H1 (cell line): ENCODE measurements around the gene DDX59. TPM values are rescaled to one million over a fixed set of nuclear protein-coding genes. Genes with fewer than 3 reads are reported as not detected.

ENCODE experiments used
- CTCF ChIA-PET: fragments of 300-600 bp; sonication (Branson Sonifier 250); formaldehyde crosslinking; loops from one replicate; lab custom pipeline; 2021; ENCODE audit not compliant: partially characterized antibody; lab: Charles Lee
- POLR2A ChIA-PET: fragments of 300-600 bp; sonication (Branson Sonifier 250); formaldehyde crosslinking; loops from one replicate; lab custom pipeline; 2021; ENCODE audit warnings: inconsistent platforms; ENCODE audit not compliant: partially characterized antibody; lab: Charles Lee
- DNase-seq, 2 experiments: peaks; one replicate each; pipeline versions ENCODE4 v3.0.0 to v3.0.0-alpha.2; 2010 to 2022; ENCODE audit warnings: low spot score in 2 of 2, low read depth in 1 of 2, mixed read lengths in 1 of 2
- FAIRE-seq: peaks from 2 replicates; lab custom pipeline; 2011; peaks lifted over from hg19 to GRCh38; lab: Jason Lieb, UNC
- H2AFZ ChIP-seq: 2 replicates; pipeline ENCODE4 v1.8.1; 2012; ENCODE audit warnings: low read length, inconsistent platforms
- H2AK5ac ChIP-seq: 2 replicates; pipeline ENCODE4 v1.6.1; 2013; ENCODE audit warnings: low read depth, low read length
- H2BK120ac ChIP-seq: replicated peaks from 2 replicates; pipeline ENCODE3; 2013; ENCODE audit warnings: low read depth, low read length, inconsistent platforms
- H2BK12ac ChIP-seq: 2 replicates; pipeline ENCODE4 v1.6.1; 2013; ENCODE audit warnings: low read depth, low read length
- H2BK15ac ChIP-seq: 2 replicates; pipeline ENCODE4 v1.6.1; 2013; ENCODE audit warnings: low read length
- H2BK20ac ChIP-seq: 2 replicates; pipeline ENCODE4 v1.6.1; 2013; ENCODE audit warnings: low read length
- H2BK5ac ChIP-seq: 2 replicates; pipeline ENCODE4 v1.6.1; 2013; ENCODE audit warnings: low read depth, low read length
- H3K14ac ChIP-seq: 2 replicates; pipeline ENCODE4 v1.6.1; 2013; ENCODE audit warnings: inconsistent platforms; ENCODE audit not compliant: insufficient read length
- H3K18ac ChIP-seq: 2 replicates; pipeline ENCODE4 v1.6.1; 2013; ENCODE audit warnings: low read length; ENCODE audit errors: extremely low read depth
- H3K23ac ChIP-seq: 2 replicates; pipeline ENCODE4 v1.6.1; 2013; ENCODE audit warnings: inconsistent platforms; ENCODE audit not compliant: insufficient read length
- H3K23me2 ChIP-seq: 2 replicates; pipeline ENCODE4 v1.6.1; 2013; ENCODE audit warnings: low read depth, low read length
- H3K27ac ChIP-seq: 2 replicates; pipeline ENCODE4 v1.6.1; 2011; ENCODE audit warnings: low read depth, low read length, inconsistent platforms
- H3K27me3 ChIP-seq, 4 experiments: replicated peaks in 1 of 4; 1 replicate in 1 of 4; 2 replicates in 3 of 4; pipeline versions ENCODE4 v1.6.1 to v1.8.1; 2011 to 2013; ENCODE audit warnings: low read length in 3 of 4, mild to moderate bottlenecking in 3 of 4, inconsistent platforms in 2 of 4, mixed read lengths in 2 of 4, moderate library complexity in 1 of 4; ENCODE audit not compliant: control insufficient read depth in 3 of 4, insufficient read depth in 3 of 4; ENCODE audit errors: extremely low read depth in 1 of 4
- H3K36me3 ChIP-seq, 4 experiments: 2 replicates each; pipeline versions ENCODE4 v1.6.1 to v1.8.1; 2011 to 2013; ENCODE audit warnings: mild to moderate bottlenecking in 4 of 4, low read length in 3 of 4, moderate library complexity in 2 of 4, control low read depth in 1 of 4, inconsistent platforms in 1 of 4; ENCODE audit not compliant: insufficient read depth in 4 of 4, control insufficient read depth in 2 of 4
- H3K4ac ChIP-seq: replicated peaks from 2 replicates; pipeline ENCODE3; 2013; ENCODE audit warnings: low read length, low read depth, mixed read lengths, inconsistent platforms; ENCODE audit not compliant: insufficient read length
- H3K4me1 ChIP-seq, 4 experiments: replicated peaks in 1 of 4; 1 replicate in 1 of 4; 2 replicates in 3 of 4; pipeline versions ENCODE4 v1.6.1 to v1.8.1; 2011 to 2013; ENCODE audit warnings: low read length in 3 of 4, inconsistent platforms in 2 of 4, mixed read lengths in 1 of 4; ENCODE audit not compliant: insufficient read depth in 4 of 4, control insufficient read depth in 3 of 4
- H3K4me2 ChIP-seq, 2 experiments: 2 replicates each; pipeline versions ENCODE4 v1.6.1 to v1.8.1; 2011 to 2013; ENCODE audit warnings: low read depth in 2 of 2, low read length in 2 of 2, control low read depth in 1 of 2, inconsistent platforms in 1 of 2, mild to moderate bottlenecking in 1 of 2; ENCODE audit not compliant: insufficient read depth in 1 of 2
- H3K4me3 ChIP-seq, 4 experiments: fragments of 200-600, 300-600 bp in 1 of 4; sonication (generic), shearing (Covaris generic), sonication (Bioruptor Twin) in 1 of 4; 2 replicates each; pipeline versions ENCODE4 v1.5.1 to v1.8.1; 2011 to 2016; ENCODE audit warnings: low read length in 4 of 4, low read depth in 3 of 4, control low read depth in 2 of 4, inconsistent platforms in 2 of 4, mild to moderate bottlenecking in 2 of 4, mixed read lengths in 1 of 4, moderate library complexity in 1 of 4; ENCODE audit not compliant: insufficient read depth in 2 of 4; ENCODE audit errors: extremely low read depth in 1 of 4
- H3K56ac ChIP-seq: replicated peaks from 2 replicates; pipeline ENCODE3; 2013; ENCODE audit warnings: low read depth, mild to moderate bottlenecking, mixed read lengths, low read length, inconsistent platforms; ENCODE audit not compliant: insufficient read length
- H3K79me1 ChIP-seq: 2 replicates; pipeline ENCODE4 v1.6.1; 2013; ENCODE audit warnings: low read depth, low read length, control low read depth
- H3K79me2 ChIP-seq, 2 experiments: 2 replicates each; pipeline versions ENCODE4 v1.6.1 to v1.8.1; 2012 to 2013; ENCODE audit warnings: low read length in 2 of 2, mild to moderate bottlenecking in 2 of 2, inconsistent platforms in 1 of 2; ENCODE audit not compliant: insufficient read depth in 2 of 2, control insufficient read depth in 1 of 2
- H3K9ac ChIP-seq, 4 experiments: replicated peaks in 1 of 4; 1 replicate in 1 of 4; 2 replicates in 3 of 4; pipeline versions ENCODE4 v1.6.1 to v1.8.1; 2011 to 2013; ENCODE audit warnings: low read depth in 3 of 4, low read length in 3 of 4, control low read depth in 2 of 4, mild to moderate bottlenecking in 2 of 4, moderate library complexity in 2 of 4, inconsistent platforms in 1 of 4; ENCODE audit errors: extremely low read depth in 1 of 4
- H3K9me3 ChIP-seq, 2 experiments: 2 replicates each; pipeline versions ENCODE4 v1.6.1 to v1.8.1; 2012 to 2013; ENCODE audit warnings: mild to moderate bottlenecking in 2 of 2, moderate library complexity in 2 of 2, control low read depth in 1 of 2, inconsistent platforms in 1 of 2, low read depth in 1 of 2, low read length in 1 of 2, mixed read lengths in 1 of 2; ENCODE audit not compliant: insufficient read depth in 2 of 2
- H4K20me1 ChIP-seq, 2 experiments: replicated peaks in 1 of 2; 2 replicates each; pipeline versions ENCODE3 to v1.8.1; 2011 to 2013; ENCODE audit warnings: inconsistent platforms in 2 of 2, low read length in 2 of 2, mild to moderate bottlenecking in 1 of 2; ENCODE audit not compliant: insufficient read depth in 2 of 2, control insufficient read depth in 1 of 2
- H4K5ac ChIP-seq: 2 replicates; pipeline ENCODE4 v1.6.1; 2013; ENCODE audit warnings: low read length, low read depth, mixed read lengths, inconsistent platforms; ENCODE audit not compliant: insufficient read length
- H4K8ac ChIP-seq: 2 replicates; pipeline ENCODE4 v1.8.0; 2013; ENCODE audit warnings: mild to moderate bottlenecking, moderate library complexity, low read length, inconsistent platforms; ENCODE audit not compliant: insufficient read depth; ENCODE audit errors: extremely low read depth
- H4K91ac ChIP-seq: replicated peaks from 2 replicates; pipeline ENCODE3; 2013; ENCODE audit warnings: low read length, mixed read lengths, inconsistent platforms; ENCODE audit not compliant: insufficient read length
- ATF2 ChIP-seq: IDR thresholded peaks from 2 replicates; pipeline ENCODE4 v1.6.1; 2012; ENCODE audit warnings: low read length, inconsistent platforms
- BRCA1 ChIP-seq: IDR thresholded peaks from 2 replicates; pipeline ENCODE4 v1.6.1; 2012; ENCODE audit warnings: low read depth, low read length, improper control_type of control experiment
- CBX5 ChIP-seq: fragments of 300-800, 300-1000 bp; sonication (generic); IDR thresholded peaks from 2 replicates; pipeline ENCODE4 v1.7.1; 2016; ENCODE audit warnings: antibody characterized with exemption, low read length, low read depth
- EGR1 ChIP-seq: IDR thresholded peaks from 2 replicates; pipeline ENCODE4 v1.6.1; 2011; ENCODE audit warnings: low read depth, low read length, borderline replicate concordance
- HDAC6 ChIP-seq: IDR thresholded peaks from one replicate; pipeline ENCODE4 v1.7.1; 2012; ENCODE audit warnings: low read depth, mild to moderate bottlenecking, inconsistent platforms, low read length, moderate library complexity
- JUN ChIP-seq: IDR thresholded peaks from 2 replicates; pipeline ENCODE4 v1.6.1; 2011; ENCODE audit warnings: low read depth, mild to moderate bottlenecking, improper control_type of control experiment, low read length
- JUND ChIP-seq: IDR thresholded peaks from 2 replicates; pipeline ENCODE4 v1.6.1; 2011; ENCODE audit warnings: mild to moderate bottlenecking, improper control_type of control experiment, low read length
- NANOG ChIP-seq: IDR thresholded peaks from 2 replicates; pipeline ENCODE4 v1.6.1; 2011; ENCODE audit warnings: low read length, low read depth, mild to moderate bottlenecking, inconsistent platforms; ENCODE audit not compliant: insufficient read depth, poor library complexity, severe bottlenecking
- POU5F1 ChIP-seq: IDR thresholded peaks from 2 replicates; pipeline ENCODE4 v1.6.1; 2011; ENCODE audit warnings: low read depth, mild to moderate bottlenecking, low read length, moderate library complexity
- RNF2 ChIP-seq: fragments of 200-900, 300-1000 bp; sonication (generic); IDR thresholded peaks from 2 replicates; pipeline ENCODE4 v1.7.1; 2016; ENCODE audit warnings: borderline replicate concordance, low read depth, mild to moderate bottlenecking, antibody characterized with exemption, low read length; ENCODE audit not compliant: poor library complexity, severe bottlenecking; ENCODE audit errors: missing control alignments
- SIN3A ChIP-seq, 2 experiments: IDR thresholded peaks in 1 of 2; conservative IDR thresholded peaks in 1 of 2; 2 replicates each; pipeline ENCODE4 v1.6.1; 2011 to 2012; ENCODE audit warnings: low read length in 2 of 2, improper control_type of control experiment in 1 of 2, low read depth in 1 of 2, mild to moderate bottlenecking in 1 of 2
- SP1 ChIP-seq: IDR thresholded peaks from 2 replicates; pipeline ENCODE4 v1.6.1; 2011; ENCODE audit warnings: low read depth, low read length
- ZNF274 ChIP-seq: IDR thresholded peaks from 2 replicates; pipeline ENCODE4 v1.7.0; 2012; ENCODE audit warnings: low read length, borderline replicate concordance; ENCODE audit errors: extremely low read depth
- WGBS, 2 experiments: shearing (Covaris generic) in 1 of 2; methylation state at CpG; one replicate each; pipeline versions ENCODE4 v1.1.6 to v1.1.7; 2013 to 2015; ENCODE audit warnings: low lambda C conversion rate in 2 of 2, mixed read lengths in 2 of 2, inconsistent platforms in 1 of 2, low coverage in 1 of 2, missing lambda C conversion rate in 1 of 2; ENCODE audit not compliant: insufficient replicate concordance in 2 of 2, insufficient coverage in 1 of 2, insufficient read length in 1 of 2; ENCODE audit errors: extremely low coverage in 1 of 2, missing lambda C conversion rate in 1 of 2; 5-methylcytosine and 5-hydroxymethylcytosine counted together
- polyA plus RNA-seq, 7 experiments: library from polyadenylated mRNA; depleted of rRNA in 3 of 7; stranded (reverse) in 5 of 7; unstranded in 2 of 7; fragments of >200 nt in 5 of 7; fragments of 200-250 nt in 2 of 7; gene quantifications; 1 replicate in 5 of 7; 2 replicates in 1 of 7; 4 replicates in 1 of 7; pipeline versions ENCODE4 v1.2.1 to v1.2.3, GENCODE V29; 2011 to 2013; ENCODE audit warnings: missing spikeins in 2 of 7, mixed read lengths in 2 of 7
- total RNA-seq: library from RNA; stranded (reverse); fragmentation: NEBNext Ultra II Directional; extraction: Animal tissue kit (Norgen Biotek cat#: 25700); gene quantifications from 2 replicates; pipeline ENCODE4 v1.2.1, GENCODE V29; 2021

Gene DDX59
- total and polyA plus RNA-seq, 2 of the 8 experiments (the other 6 are each of a cell fraction or from before 2014, with no cell fraction given): 8.3 to 19.4 TPM

- no peaks in the 10 kb centered on the region for H3K27me3 ChIP-seq
- no peak overlapping the region for H2AFZ ChIP-seq
- no peaks in the 10 kb centered on the region for H3K79me1 ChIP-seq
- H3K23me2 ChIP-seq: no peaks in the 10 kb centered on the region
- H3K27ac ChIP-seq: no peak overlapping the region
- H3K9me3 ChIP-seq: no peaks in the 10 kb centered on the region
- no peak overlapping the region for H3K4ac ChIP-seq
- no peaks in the 10 kb centered on the region for H3K79me2 ChIP-seq
- no peaks in the 10 kb centered on the region for H4K20me1 ChIP-seq
- no peak overlapping the region for H2BK120ac ChIP-seq
- H2BK12ac ChIP-seq: no peak overlapping the region
- DNase-seq (no peak), FAIRE-seq (no peak)
- WGBS, 2 experiments: 90% methylated on average over 5 of the region's 5 CpGs; no CpG with 5 or more reads in 1 of the 2 experiments
- H3K23ac ChIP-seq: no peak overlapping the region
- H2BK5ac ChIP-seq: no peak overlapping the region
- H2AK5ac ChIP-seq: no peak overlapping the region
- ChIA-PET POLR2A (interaction anchor here (1.6 kb wide), 1 partner anchor 12 kb away, joined by 4 read pairs; no protein-coding TSS in a partner anchor), CTCF (no interaction called here)
- H3K14ac ChIP-seq: no peak overlapping the region
- no peak overlapping the region for H2BK20ac ChIP-seq
- H3K4me3 ChIP-seq: no peak overlapping the region
- peaks cover 4 to 27% (median 15%) of the 10 kb centered on the region in 4 experiments for H3K36me3 ChIP-seq
- no peak overlapping the region for H3K9ac ChIP-seq
- no peak overlapping the region for H3K56ac ChIP-seq
- no peaks in the 10 kb centered on the region; a peak in 1 of 7 replicates for H3K4me1 ChIP-seq
- no peak overlapping the region for H4K8ac ChIP-seq
- H2BK15ac ChIP-seq: no peak overlapping the region
- H4K91ac ChIP-seq: no peak overlapping the region
- H3K4me2 ChIP-seq: no peak overlapping the region
- no peak overlapping the region for H4K5ac ChIP-seq
- H3K18ac ChIP-seq: no peak overlapping the region
- TF ChIP-seq JUN (no peak), ATF2 (no peak), BRCA1 (no peak), EGR1 (no peak), NANOG (no peak), SIN3A (conservative IDR thresholded peaks at IDR 0.05 in 1 of 2, IDR thresholded peaks at IDR 0.05 in 1 of 2; ENCODE audit: low read depth in 1 of 2, low read length in 2 of 2) (no peak), SP1 (no peak), CBX5 (no peak), JUND (no peak), RNF2 (no peak), HDAC6 (no peak), ZNF274 (no peak), POU5F1 (no peak)
Measured at GRCh38 chr1:200654660-200655059, 15.0 kb downstream of the DDX59 start.
